ENCODE results near the gene DRC7. TPM values are rescaled to one million over a fixed set of nuclear protein-coding genes. Genes with fewer than 3 reads are reported as not detected.
A peak's percentile ranks its signal among the peaks of the same experiment; 100 is the strongest.

Gene DRC7
- total RNA-seq: 0.50 TPM

DNA sequence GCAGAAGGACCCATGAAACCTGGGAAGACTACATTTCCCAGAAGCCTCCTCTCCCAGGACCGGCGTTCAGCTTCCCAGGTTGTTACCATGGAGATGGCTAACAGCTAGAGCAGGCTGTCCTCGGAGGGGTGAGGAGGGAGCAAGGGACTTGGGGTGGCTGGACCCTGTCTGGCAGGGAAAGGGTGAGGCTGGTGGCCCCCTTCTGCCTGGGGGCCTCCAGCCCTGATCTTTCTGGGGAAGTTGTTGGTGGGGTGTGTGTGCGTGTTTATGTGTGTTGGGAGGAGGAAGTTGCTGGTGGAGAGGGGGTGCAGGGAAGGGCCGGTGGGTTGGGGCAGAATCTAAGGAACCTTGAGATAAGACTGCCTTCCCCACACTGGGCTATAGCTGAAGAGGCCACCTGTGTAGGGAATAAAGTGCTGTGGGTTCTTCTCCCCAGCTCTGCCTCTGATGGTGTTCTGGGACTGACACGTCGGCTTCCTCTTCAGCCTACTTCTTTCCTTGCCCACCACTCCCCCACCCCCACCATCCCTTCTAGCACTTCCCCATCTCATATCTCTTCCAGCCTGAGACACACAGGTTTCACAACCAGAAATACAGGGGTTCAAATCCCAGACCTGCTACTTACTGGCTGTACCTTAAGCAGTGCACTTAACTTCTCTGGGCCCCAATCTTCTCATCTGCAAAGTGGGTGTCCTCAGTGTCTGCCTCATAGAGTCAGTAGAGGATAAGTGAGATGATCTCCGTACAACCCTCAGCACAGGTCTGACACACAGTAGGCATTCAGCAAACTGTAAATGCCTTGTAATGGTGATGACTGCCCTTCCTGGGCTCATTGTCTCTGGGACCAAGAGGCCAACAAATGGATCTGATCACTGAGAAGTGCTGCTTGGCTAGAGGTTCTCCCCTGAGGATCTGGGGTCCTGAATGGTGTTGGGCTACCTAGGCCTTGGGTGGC, at the start of gene DRC7:
Gene DRC7, plus strand, starts transcription at position 82 of the 955 bp plus-strand sequence. CDS start 3,144 bp downstream, outside the sequence.
- peak; percentile 93 for ATAC-seq
- DNase-seq (ENCODE audit: low spot score): peak; percentile 82

GRCh38 chr16:57645169-57645568, 49.4 kb upstream of the DRC7 start:
- DNase-seq (ENCODE audit: low spot score): no peak
- ATAC-seq: no peak

DNA sequence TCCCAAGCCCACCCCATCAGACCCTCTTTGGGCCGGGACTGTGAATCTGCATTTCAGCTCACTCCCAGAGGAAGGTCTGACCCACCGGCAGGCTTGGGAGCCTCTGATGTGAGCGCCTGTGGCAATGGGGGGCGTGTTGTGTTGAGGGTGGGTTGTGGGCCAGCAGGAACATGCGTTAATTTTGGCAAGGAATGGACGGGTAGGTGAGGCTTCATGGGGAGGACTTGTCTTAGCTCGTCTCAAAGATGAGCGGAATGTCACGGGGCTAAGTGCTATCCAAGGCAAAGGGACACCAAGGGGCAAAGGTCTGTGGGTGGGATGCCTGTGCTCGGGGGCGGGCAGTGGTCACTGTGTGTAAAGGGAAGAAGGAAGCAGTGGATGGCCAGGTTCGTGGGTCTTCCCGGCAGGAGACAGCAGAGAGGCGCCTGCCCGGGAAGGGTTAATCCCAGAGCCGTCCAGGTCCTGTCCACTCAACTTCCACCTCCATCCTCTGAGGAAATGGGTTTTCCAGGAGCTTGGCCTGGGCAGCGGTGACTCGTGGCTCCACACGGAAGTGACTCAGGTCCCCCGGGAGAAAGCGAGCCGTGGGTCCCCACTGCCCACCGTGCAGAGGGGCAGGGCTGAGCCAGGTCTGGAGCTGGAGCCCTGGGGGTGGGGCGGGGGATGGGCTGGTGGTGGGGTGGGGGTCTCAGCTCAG, 48.8 kb upstream of the DRC7 start:
- no peak for DNase-seq (ENCODE audit: low spot score)
- ATAC-seq: peak; percentile 9

GRCh38 chr16:57646388-57647039, 48.1 kb upstream of the DRC7 start:
- ATAC-seq (no peak), DNase-seq (ENCODE audit: low spot score) (no peak)

DNA sequence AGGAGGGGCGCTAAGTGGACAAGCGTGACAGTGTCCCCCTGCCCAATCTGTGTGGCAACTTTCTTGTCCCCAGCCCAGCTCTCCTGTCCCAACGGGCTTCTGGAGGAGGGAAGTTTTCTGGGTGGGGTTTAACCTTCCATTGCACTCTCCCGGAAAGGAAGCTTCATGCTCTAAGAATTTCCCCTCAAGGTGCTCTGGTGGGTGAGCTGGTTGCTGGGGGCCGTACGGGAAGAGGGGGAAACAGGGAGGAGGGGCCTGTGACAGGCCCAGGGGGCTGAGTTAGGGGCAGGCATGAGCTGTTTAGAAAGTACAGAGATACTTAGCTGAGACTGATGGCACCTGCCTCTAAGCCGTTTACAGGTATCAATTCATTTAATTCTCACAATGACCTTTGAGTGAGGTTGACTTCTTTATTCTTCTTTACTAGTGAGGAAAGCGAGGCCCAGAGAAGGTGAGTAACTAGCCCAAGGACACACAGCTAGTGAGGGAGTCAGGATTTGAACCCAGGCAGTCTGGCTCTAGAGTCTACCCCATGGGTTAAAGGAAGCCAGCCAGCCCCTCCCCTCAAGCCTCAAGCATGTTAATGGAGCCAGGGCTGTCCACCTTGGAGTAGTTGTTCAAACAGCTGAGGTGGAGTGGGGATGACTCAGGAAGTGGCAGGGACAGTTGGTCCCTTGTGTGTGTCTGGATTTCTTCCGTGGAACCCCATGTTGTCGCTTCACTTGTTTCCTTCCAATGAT, 47.3 kb upstream of the DRC7 start:
- ATAC-seq (no peak), DNase-seq (ENCODE audit: low spot score) (no peak)

GRCh38 chr16:57648125-57648524, 46.5 kb upstream of the DRC7 start:
- ATAC-seq: no peak
- DNase-seq (ENCODE audit: low spot score): no peak

DNA sequence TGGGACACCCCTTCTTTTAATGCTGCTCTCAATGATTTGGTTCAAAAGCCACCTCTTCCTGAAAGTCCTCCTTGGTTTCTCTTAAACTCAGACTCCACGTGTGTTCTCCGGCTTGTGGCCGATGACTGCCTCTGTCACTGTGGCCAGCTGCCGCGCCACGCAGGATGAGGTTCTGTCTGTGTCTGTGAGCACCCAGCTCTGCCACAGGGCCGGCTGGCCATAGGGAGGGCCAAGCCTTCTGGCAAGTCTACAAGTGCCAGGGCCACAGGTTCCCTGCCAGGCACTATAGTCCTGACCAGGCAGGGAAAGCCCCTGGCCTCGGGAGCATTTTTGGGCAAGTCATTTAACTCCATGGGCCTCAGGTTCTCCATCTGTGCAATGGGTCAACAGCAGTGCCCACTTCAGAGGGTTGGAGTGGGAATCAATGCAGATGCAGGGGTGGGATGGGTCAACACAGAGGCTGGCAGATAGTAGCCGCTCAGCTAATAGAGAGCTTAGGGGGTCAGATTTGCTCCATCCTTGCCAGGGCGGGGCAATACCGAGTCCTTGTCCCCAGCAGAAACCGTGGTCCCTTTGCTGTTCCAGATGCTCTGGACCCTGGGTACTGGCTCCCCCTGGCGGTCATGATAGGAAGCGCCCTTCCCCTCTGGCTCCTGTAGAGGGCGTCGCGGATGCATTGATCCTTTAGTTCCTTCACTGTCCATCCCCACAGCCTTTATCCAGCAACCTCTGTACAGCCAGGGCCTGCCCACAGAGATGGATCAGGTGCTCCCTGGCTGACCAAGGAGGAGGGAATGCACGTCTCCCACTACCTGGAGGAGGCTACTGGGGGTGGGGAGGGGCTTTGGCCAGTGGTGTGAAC, 45.8 kb upstream of the DRC7 start:
- peak; percentile 86 for DNase-seq (ENCODE audit: low spot score)
- ATAC-seq: peak; percentile 97

DNA sequence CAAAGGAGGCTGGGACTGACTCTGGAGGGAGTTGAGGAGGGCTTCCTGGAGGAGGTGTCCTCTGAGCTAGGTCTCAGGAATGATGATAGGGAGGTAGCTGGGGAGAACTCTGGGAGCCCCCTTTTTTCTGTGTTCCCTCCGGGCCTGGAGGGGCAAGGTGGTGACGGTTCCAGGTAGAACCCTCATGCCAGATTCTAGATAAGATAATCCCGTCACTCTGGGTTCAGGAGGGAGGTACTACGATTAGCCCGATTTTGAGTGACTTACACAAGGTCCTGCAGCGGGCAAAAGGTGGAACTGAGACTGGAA, 45.2 kb upstream of the DRC7 start:
- DNase-seq (ENCODE audit: low spot score) (no peak), ATAC-seq (no peak)

DNA sequence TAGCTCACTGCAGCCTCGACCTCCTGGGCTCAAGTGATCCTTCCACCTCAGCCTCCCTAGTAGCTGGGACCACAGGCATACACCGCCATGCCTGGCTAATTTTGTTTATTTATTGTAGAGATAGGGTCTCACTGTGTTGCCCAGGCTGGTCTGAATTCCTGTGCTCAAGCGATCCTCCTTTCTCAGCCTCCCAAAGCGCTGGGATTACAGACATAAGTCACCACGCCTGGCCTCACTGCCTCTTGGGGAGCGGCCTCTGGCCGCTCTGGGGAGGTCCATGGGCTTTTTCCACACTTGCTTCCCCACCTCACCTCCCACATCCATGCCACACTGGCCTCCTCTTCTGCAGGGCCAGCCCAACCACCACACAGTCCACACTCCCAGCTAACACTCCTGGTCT, 44.8 kb upstream of the DRC7 start:
- ATAC-seq (no peak), DNase-seq (ENCODE audit: low spot score) (no peak)

- DNase-seq (ENCODE audit: low spot score) (no peak), ATAC-seq (no peak)
Observed at GRCh38 chr16:57651344-57652333, 43.0 kb upstream of the DRC7 start.

GRCh38 chr16:57652695-57653471, 41.7 kb upstream of the DRC7 start:
- DNase-seq (ENCODE audit: low spot score) (no peak), ATAC-seq (no peak)

GRCh38 chr16:57653936-57654335, 40.7 kb upstream of the DRC7 start:
- no peak for ATAC-seq
- DNase-seq (ENCODE audit: low spot score): no peak

- DNase-seq (ENCODE audit: low spot score) (no peak), ATAC-seq (no peak)
Observed at GRCh38 chr16:57656342-57656955, 38.2 kb upstream of the DRC7 start.

- ATAC-seq (no peak), DNase-seq (ENCODE audit: low spot score) (no peak)
Observed at GRCh38 chr16:57657228-57657627, 37.4 kb upstream of the DRC7 start.

DNA sequence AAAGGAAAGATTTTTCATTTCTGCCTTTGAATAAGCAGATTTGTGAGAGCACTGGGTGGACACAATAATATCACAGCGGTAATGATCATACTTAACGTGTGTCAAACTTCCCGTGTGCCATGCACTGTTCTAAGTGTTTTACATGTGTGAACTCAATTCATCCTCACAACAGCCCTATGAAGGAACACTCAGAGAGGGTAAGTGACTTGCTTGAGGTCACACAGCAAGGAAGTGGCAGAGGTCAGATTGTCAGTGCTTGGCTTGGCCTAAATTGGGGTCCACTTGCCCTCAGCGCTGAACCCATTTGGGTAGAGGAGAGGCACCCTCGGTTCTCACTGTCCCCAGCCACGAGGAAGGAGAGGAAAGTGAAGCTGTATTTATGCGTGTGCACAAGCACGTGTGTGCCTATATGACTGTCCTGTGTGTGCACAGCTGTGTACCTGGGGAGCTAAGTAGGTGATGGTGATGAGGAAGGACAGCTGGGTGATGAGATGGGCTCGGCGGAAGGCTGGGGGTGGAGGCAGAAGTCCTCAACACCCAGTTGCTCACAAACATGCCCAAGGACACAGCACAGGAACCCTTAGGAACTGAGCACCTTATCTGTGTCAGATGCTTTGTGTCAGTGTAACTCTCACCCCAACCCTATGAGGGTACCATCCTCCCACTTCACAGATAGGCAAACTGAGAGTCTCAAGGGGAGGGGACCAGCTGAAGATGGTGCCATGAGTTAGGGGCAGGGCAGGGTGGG, 36.3 kb upstream of the DRC7 start:
- no peak for ATAC-seq
- no peak for DNase-seq (ENCODE audit: low spot score)

GRCh38 chr16:57658878-57659674, 35.5 kb upstream of the DRC7 start:
- ATAC-seq: no peak
- DNase-seq (ENCODE audit: low spot score): no peak
